GM18861 (cell line): ENCODE measurements around the gene ST8SIA6.
"Not testable (repeated sequence)": the region's sequence is repeated elsewhere in the genome, so short reads cannot be mapped to it uniquely, and the experiment has no call there.

Source experiments
- ATAC-seq: cut with Tn5 transposase; IDR thresholded peaks from one replicate; pipeline ENCODE4 v1.9.1; 2021; ENCODE audit not compliant: unreplicated experiment

The ST8SIA6 gene

GRCh38 chr10:17349717-17350116 lies 104.7 kb downstream of the ST8SIA6 start:
- ATAC-seq, result no peak

- ATAC-seq, result no peak
These were observed 105.7 kb downstream of the ST8SIA6 start for GRCh38 chr10:17348501-17349349.

- no peak for ATAC-seq
These were observed 106.3 kb downstream of the ST8SIA6 start for GRCh38 chr10:17348011-17348500.

- no peak for ATAC-seq
These were observed 110.2 kb downstream of the ST8SIA6 start for GRCh38 chr10:17344206-17344605.

- ATAC-seq, result no peak
These were observed 111.3 kb downstream of the ST8SIA6 start for GRCh38 chr10:17343118-17343517.

- no peak for ATAC-seq
These were observed 114.1 kb downstream of the ST8SIA6 start for GRCh38 chr10:17340144-17340829.

GRCh38 chr10:17335065-17335464 lies 119.3 kb downstream of the ST8SIA6 start:
- no peak for ATAC-seq

- ATAC-seq, result no peak
These were observed 123.9 kb downstream of the ST8SIA6 start for GRCh38 chr10:17330501-17330900.

GRCh38 chr10:17326377-17326776 lies 128.0 kb downstream of the ST8SIA6 start:
- ATAC-seq, result no peak

GRCh38 chr10:17321957-17322356 lies 132.4 kb downstream of the ST8SIA6 start:
- ATAC-seq, result not testable (repeated sequence)

- ATAC-seq, result peak; percentile 83
These were observed 137.8 kb downstream of the ST8SIA6 start for GRCh38 chr10:17316488-17317170.

GRCh38 chr10:17309435-17309834 lies 145.0 kb downstream of the ST8SIA6 start:
- no peak for ATAC-seq

GRCh38 chr10:17307123-17307522 lies 147.3 kb downstream of the ST8SIA6 start:
- no peak for ATAC-seq

GRCh38 chr10:17292375-17292774 lies 162.0 kb downstream of the ST8SIA6 start:
- ATAC-seq, result no peak

- ATAC-seq, result peak; percentile 48
These were observed 164.2 kb downstream of the ST8SIA6 start for GRCh38 chr10:17290226-17290625.

- ATAC-seq, result no peak
These were observed 164.6 kb downstream of the ST8SIA6 start for GRCh38 chr10:17289763-17290162.

- ATAC-seq, result no peak
These were observed 167.5 kb downstream of the ST8SIA6 start for GRCh38 chr10:17286562-17287550.

GRCh38 chr10:17282311-17282710 lies 172.1 kb downstream of the ST8SIA6 start:
- no peak for ATAC-seq

- no peak for ATAC-seq
These were observed 175.7 kb downstream of the ST8SIA6 start for GRCh38 chr10:17278607-17279240.
